IMR-90 (cell line): ENCODE results near the gene ACOX3. TPM values are rescaled to one million over a fixed set of nuclear protein-coding genes. Genes with fewer than 3 reads are reported as not detected.

Experiments
- ATAC-seq: fragments of 200-7000 bp; cut with Tn5 transposase; 2 replicates; pipeline ENCODE4 v1.9.1; 2020; ENCODE audit warnings: low read depth, mild to moderate bottlenecking, moderate library complexity
- BruUV-seq: library from RNA; stranded (reverse); fragments of 400-500 nt; replicated peaks from 2 replicates; lab custom pipeline; 2021; lab: Mats Ljungman, UMichigan
- CTCF ChIA-PET: fragments of 300-600 bp; formaldehyde crosslinking; extraction: SDS; loops from one replicate; lab custom pipeline; 2021; ENCODE audit warnings: antibody characterized with exemption; lab: Yijun Ruan, JAX
- POLR2A ChIA-PET: fragments of 300-600 bp; sonication (Branson Sonifier 250); formaldehyde crosslinking; loops from one replicate; lab custom pipeline; 2022; ENCODE audit warnings: antibody characterized with exemption; ENCODE audit not compliant: unreplicated experiment; lab: Charles Lee
- DNase-seq: peaks from one replicate; pipeline ENCODE4 v3.0.0; 2013
- H2AFZ ChIP-seq: replicated peaks from 2 replicates; pipeline ENCODE3; 2013; ENCODE audit warnings: low read length, mild to moderate bottlenecking; ENCODE audit not compliant: poor library complexity
- H2AK5ac ChIP-seq: 2 replicates; pipeline ENCODE4 v1.6.1; 2013; ENCODE audit warnings: low read depth, low read length, inconsistent platforms
- H2AK9ac ChIP-seq: replicated peaks from 2 replicates; pipeline ENCODE3; 2013; ENCODE audit warnings: mild to moderate bottlenecking, low read depth, low read length, moderate library complexity; ENCODE audit not compliant: poor library complexity
- H2BK120ac ChIP-seq: 2 replicates; pipeline ENCODE4 v1.6.1; 2013; ENCODE audit warnings: low read depth, low read length, inconsistent platforms
- H2BK15ac ChIP-seq: 3 replicates; pipeline ENCODE4 v1.6.1; 2013; ENCODE audit warnings: low read depth, low read length, inconsistent platforms
- H2BK20ac ChIP-seq: 2 replicates; pipeline ENCODE4 v1.6.1; 2013; ENCODE audit warnings: low read depth, mild to moderate bottlenecking, inconsistent platforms, low read length, moderate library complexity
- H2BK5ac ChIP-seq: 2 replicates; pipeline ENCODE4 v1.6.1; 2013; ENCODE audit warnings: mild to moderate bottlenecking, low read depth, low read length, inconsistent platforms; ENCODE audit not compliant: poor library complexity, severe bottlenecking
- H3K14ac ChIP-seq: replicated peaks from 2 replicates; pipeline ENCODE4 v1.6.1; 2013; ENCODE audit warnings: low read depth, low read length, inconsistent platforms
- H3K18ac ChIP-seq: 2 replicates; pipeline ENCODE4 v1.6.1; 2013; ENCODE audit warnings: low read depth, low read length, control low read depth
- H3K23ac ChIP-seq: 2 replicates; pipeline ENCODE4 v1.6.1; 2013; ENCODE audit warnings: low read depth, low read length, inconsistent platforms
- H3K27ac ChIP-seq: 2 replicates; pipeline ENCODE4 v1.5.1; 2013; ENCODE audit warnings: mild to moderate bottlenecking, control low read depth, low read length; ENCODE audit not compliant: insufficient read depth
- H3K27me3 ChIP-seq: 2 replicates; pipeline ENCODE4 v1.6.1; 2013; ENCODE audit warnings: low read length; ENCODE audit not compliant: control insufficient read depth, insufficient read depth
- H3K36me3 ChIP-seq: 2 replicates; pipeline ENCODE4 v1.6.1; 2013; ENCODE audit warnings: low read length, mixed read lengths; ENCODE audit not compliant: control insufficient read depth, insufficient read depth
- H3K4ac ChIP-seq: 2 replicates; pipeline ENCODE4 v1.6.1; 2013; ENCODE audit warnings: low read depth, low read length, inconsistent platforms
- H3K4me1 ChIP-seq: 2 replicates; pipeline ENCODE4 v1.6.1; 2013; ENCODE audit warnings: low read length, mixed read lengths; ENCODE audit not compliant: control insufficient read depth, insufficient read depth
- H3K4me2 ChIP-seq: 2 replicates; pipeline ENCODE4 v1.6.1; 2013; ENCODE audit warnings: low read depth, mild to moderate bottlenecking, control low read depth, low read length, moderate library complexity
- H3K4me3 ChIP-seq: 2 replicates; pipeline ENCODE4 v1.5.1; 2013; ENCODE audit warnings: low read depth, mild to moderate bottlenecking, control low read depth, low read length, moderate library complexity; ENCODE audit not compliant: insufficient read depth
- H3K56ac ChIP-seq: 2 replicates; pipeline ENCODE4 v1.6.1; 2013; ENCODE audit warnings: low read length, inconsistent platforms; ENCODE audit not compliant: insufficient read depth; ENCODE audit errors: extremely low read depth
- H3K79me1 ChIP-seq, 2 experiments: 2 replicates each; pipeline ENCODE4 v1.6.1; 2013; ENCODE audit warnings: low read length in 2 of 2, inconsistent platforms in 1 of 2, low read depth in 1 of 2
- H3K9ac ChIP-seq: 2 replicates; pipeline ENCODE4 v1.6.1; 2013; ENCODE audit warnings: low read depth, low read length, control low read depth
- H3K9me1 ChIP-seq: 2 replicates; pipeline ENCODE4 v1.6.1; 2013; ENCODE audit warnings: low read length, inconsistent platforms; ENCODE audit not compliant: insufficient read depth
- H3K9me3 ChIP-seq: 2 replicates; pipeline ENCODE4 v1.6.1; 2013; ENCODE audit warnings: low read length; ENCODE audit not compliant: control insufficient read depth, insufficient read depth
- H4K20me1 ChIP-seq: 2 replicates; pipeline ENCODE4 v1.6.1; 2013; ENCODE audit warnings: low read length, inconsistent platforms; ENCODE audit not compliant: insufficient read depth
- H4K5ac ChIP-seq: 2 replicates; pipeline ENCODE4 v1.6.1; 2013; ENCODE audit warnings: mild to moderate bottlenecking, low read depth, low read length, control low read depth
- H4K8ac ChIP-seq, 2 experiments: 2 replicates each; pipeline ENCODE4 v1.6.1; 2013; ENCODE audit warnings: low read depth in 2 of 2, low read length in 2 of 2, control low read depth in 1 of 2, inconsistent platforms in 1 of 2
- H4K91ac ChIP-seq: 2 replicates; pipeline ENCODE4 v1.6.1; 2013; ENCODE audit warnings: low read depth, low read length, inconsistent platforms; ENCODE audit not compliant: insufficient read depth
- CTCF ChIP-seq: conservative IDR thresholded peaks from 2 replicates; pipeline ENCODE4 v1.5.1; 2012; ENCODE audit warnings: mild to moderate bottlenecking, low read depth, low read length, improper control_type of control experiment
- ELK1 ChIP-seq: fragments of 150-350 bp; IDR thresholded peaks from 2 replicates; pipeline ENCODE4 v1.6.1; 2016; ENCODE audit warnings: low read depth, mild to moderate bottlenecking, low read length, moderate library complexity, borderline replicate concordance
- FOS ChIP-seq: fragments of 150-350 bp; IDR thresholded peaks from 2 replicates; pipeline ENCODE4 v1.6.1; 2016; ENCODE audit warnings: low read depth, low read length
- MXI1 ChIP-seq: IDR thresholded peaks from 2 replicates; pipeline ENCODE4 v1.6.1; 2012; ENCODE audit warnings: low read depth, mild to moderate bottlenecking, low read length, moderate library complexity, borderline replicate concordance
- RCOR1 ChIP-seq: IDR thresholded peaks from 2 replicates; pipeline ENCODE4 v1.6.1; 2012; ENCODE audit warnings: mild to moderate bottlenecking, low read length, improper control_type of control experiment; ENCODE audit not compliant: insufficient replicate concordance
- RFX5 ChIP-seq: IDR thresholded peaks from 2 replicates; pipeline ENCODE4 v1.8.0; 2012; ENCODE audit warnings: low read depth, mild to moderate bottlenecking, low read length, moderate library complexity
- SMC3 ChIP-seq: fragments of 150-350 bp; IDR thresholded peaks from 2 replicates; pipeline ENCODE4 v1.6.1; 2016; ENCODE audit warnings: low read depth, mild to moderate bottlenecking, antibody characterized with exemption, low read length, moderate library complexity
- WGBS, 2 experiments: methylation state at CpG; one replicate each; pipeline versions ENCODE4 v1.1.5 to v1.1.7; 2013; ENCODE audit warnings: missing lambda C conversion rate in 2 of 2; ENCODE audit not compliant: insufficient read length in 1 of 2; ENCODE audit errors: extremely low coverage in 2 of 2; 5-methylcytosine and 5-hydroxymethylcytosine counted together
- dilution Hi-C: fragments of 300-500 bp; cut with HindIII; formaldehyde crosslinking; loops from one replicate; pipeline ENCODE4 v1.14.3; 2018; ENCODE audit warnings: low sequenced_read_pairs; ENCODE audit not compliant: unreplicated experiment
- in situ Hi-C: fragments of 300-500 bp; cut with MboI; formaldehyde crosslinking; loops from 3 replicates; pipeline ENCODE4 v1.14.3; 2019; ENCODE audit warnings: low sequenced_read_pairs, inconsistent platforms, mixed read lengths
- intact Hi-C: fragments of 100-400 bp; cut with micrococcal nuclease; formaldehyde crosslinking; loops from 2 replicates; pipeline ENCODE4 v1.10.0; 2022
- polyA plus RNA-seq, 3 experiments: library from polyadenylated mRNA; depleted of rRNA; stranded (reverse); fragments of >200 nt; gene quantifications; 2 replicates each; pipeline ENCODE4 v1.2.3, GENCODE V29; 2012; ENCODE audit warnings: low replicate concordance in 1 of 3
- total RNA-seq: library from RNA; depleted of rRNA; stranded (reverse); fragments of >200 nt; gene quantifications from 2 replicates; pipeline ENCODE4 v1.2.3, GENCODE V29; 2012
- TF ChIP-seq, protein P1 (sequence below): fragments of 150-350 bp; IDR thresholded peaks from 2 replicates; pipeline ENCODE4 v1.6.1; 2017; ENCODE audit warnings: mild to moderate bottlenecking, antibody characterized with exemption, low read length, low read depth

Gene ACOX3
- total and polyA plus RNA-seq, 2 of the 4 experiments (the other 2 are of a cell fraction) = 15.2 to 25.8 TPM

DNA sequence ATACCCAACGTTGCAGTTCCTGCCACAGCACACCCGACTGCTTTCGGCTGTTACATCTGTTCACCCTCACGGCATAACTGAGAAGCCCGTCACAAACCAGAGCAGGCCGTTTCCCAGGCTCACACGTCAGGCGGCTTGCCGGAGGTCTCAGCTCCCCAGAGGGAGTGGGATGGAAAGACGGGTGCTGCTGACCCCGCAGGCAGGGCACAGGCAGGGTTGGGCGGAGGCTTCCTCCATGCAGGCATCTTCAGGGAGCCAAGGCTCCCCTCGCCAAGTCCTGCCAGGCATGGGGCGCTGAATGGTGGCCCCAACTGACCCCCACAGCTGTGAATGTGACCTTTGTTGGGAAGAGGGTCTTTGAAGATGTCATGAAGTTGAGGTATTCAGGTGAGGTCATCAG lies 57.5 kb downstream of the ACOX3 start (continued):
- TF ChIP-seq CTCF (no peak), SMC3 (no peak), RCOR1 (no peak)

DNA sequence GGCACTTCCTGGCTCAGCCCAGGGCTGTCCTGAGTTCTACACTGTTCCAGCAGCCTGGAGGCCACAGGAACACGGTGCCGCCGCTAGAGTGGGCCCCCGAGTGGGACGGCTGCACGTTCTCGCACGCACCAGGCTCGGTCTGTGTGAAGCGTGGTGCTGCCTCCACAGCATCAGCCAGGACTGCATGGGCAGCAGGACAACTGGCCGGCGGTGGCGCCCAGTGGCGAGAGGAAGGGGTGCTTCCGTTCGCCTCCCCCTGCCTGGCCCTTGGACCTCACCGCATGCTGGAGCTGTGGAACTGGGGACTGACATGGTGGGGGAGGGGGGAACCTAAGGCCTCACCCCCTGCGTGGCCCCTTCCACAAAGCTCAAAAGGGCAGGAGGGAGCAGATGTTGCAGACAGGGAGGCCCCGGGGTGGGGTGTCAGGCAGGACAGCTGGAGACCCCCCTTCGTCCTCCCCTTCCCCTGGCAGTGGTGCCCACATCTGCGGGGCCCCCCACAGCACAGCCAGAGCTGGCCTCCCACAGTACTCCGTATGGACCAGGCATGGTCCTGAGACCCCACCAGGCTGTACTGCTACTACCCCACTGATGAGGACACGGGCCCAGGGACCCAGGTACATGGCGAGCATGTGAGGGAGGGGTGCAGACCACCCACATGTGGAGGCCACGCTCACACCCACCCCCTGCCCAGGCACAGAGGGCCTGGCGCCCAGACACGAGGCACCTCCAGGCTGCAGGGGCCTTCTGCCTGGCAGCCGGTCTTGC lies 58.5 kb downstream of the ACOX3 start:
- POLR2A ChIA-PET = no interaction called here
- BruUV-seq = no TSS peak
- Histone ChIP-seq H2AK5ac (no peak overlapping the region), H4K20me1 (peaks cover 8% of the 10 kb centered on the region; the same call in 1 of the 2 replicates), H2BK120ac (no peak overlapping the region), H4K5ac (no peak overlapping the region), H3K4me2 (no peak overlapping the region), H3K27ac (no peak overlapping the region), H3K36me3 (peaks cover 27% of the 10 kb centered on the region), H3K79me1 (peaks cover 0 to 4% of the 10 kb centered on the region in 2 experiments; a peak in 1 of 4 replicates), H3K18ac (no peak overlapping the region), H3K4ac (no peak overlapping the region), H3K9me1 (peaks cover 8% of the 10 kb centered on the region; the same call in 1 of the 2 replicates), H3K4me1 (peaks cover 2% of the 10 kb centered on the region; the same call in 1 of the 2 replicates), H2BK20ac (no peak overlapping the region), H4K91ac (no peak overlapping the region), H3K9me3 (no peaks in the 10 kb centered on the region), H3K23ac (no peak overlapping the region), H3K56ac (no peak overlapping the region), H2AFZ (no peak overlapping the region), H3K9ac (no peak overlapping the region), H3K14ac (no peak overlapping the region), H3K27me3 (no peaks in the 10 kb centered on the region), H2AK9ac (no peak overlapping the region), H4K8ac (no peak overlapping the region), H3K4me3 (no peak overlapping the region), H2BK15ac (no peak overlapping the region), H2BK5ac (no peak overlapping the region)
- intact Hi-C loops (no loop called here), in situ Hi-C loops (no loop called here), dilution Hi-C loops (no loop called here)
- CTCF ChIA-PET = no interaction called here
- ATAC-seq (no peak), DNase-seq (no peak)
- 88% methylated on average over 19 of the region's 28 CpGs; no CpG with 5 or more reads in 1 of the 2 experiments for WGBS, 2 experiments
- TF ChIP-seq ELK1 (no peak), CTCF (no peak), MXI1 (no peak), FOS (no peak), RFX5 (no peak)
- TF ChIP-seq, protein P1, sequence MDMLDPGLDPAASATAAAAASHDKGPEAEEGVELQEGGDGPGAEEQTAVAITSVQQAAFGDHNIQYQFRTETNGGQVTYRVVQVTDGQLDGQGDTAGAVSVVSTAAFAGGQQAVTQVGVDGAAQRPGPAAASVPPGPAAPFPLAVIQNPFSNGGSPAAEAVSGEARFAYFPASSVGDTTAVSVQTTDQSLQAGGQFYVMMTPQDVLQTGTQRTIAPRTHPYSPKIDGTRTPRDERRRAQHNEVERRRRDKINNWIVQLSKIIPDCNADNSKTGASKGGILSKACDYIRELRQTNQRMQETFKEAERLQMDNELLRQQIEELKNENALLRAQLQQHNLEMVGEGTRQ = no peak
